ENCODE data around the gene UNC13B. TPM values are rescaled to one million over a fixed set of nuclear protein-coding genes. Genes with fewer than 3 reads are reported as not detected.

UNC13B gene
- total RNA-seq, 1 donor from 2014 or later: 39.9 TPM

DNA sequence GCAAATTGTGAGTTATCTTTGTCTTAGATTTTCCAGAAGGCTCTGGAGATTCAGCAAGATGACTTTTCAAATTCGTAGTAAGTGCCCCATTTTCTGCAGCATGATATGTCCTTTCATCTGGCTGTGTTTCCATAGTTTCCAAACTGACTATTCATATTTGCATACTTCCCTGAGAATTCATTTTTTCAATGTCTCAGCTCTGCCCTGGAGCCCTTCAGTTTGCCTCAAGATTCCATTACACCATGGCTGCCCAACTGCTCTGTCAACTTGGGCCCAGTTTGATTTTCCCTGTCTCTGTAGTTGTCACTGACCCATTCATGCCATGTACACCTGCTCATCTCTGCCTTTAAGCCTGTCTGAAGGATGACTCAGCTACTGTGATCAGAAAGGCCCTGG lies 233.9 kb downstream of the UNC13B start:
- TF ChIP-seq CTCF (IDR thresholded peaks at IDR 0.05; ENCODE audit: unreplicated experiment): no peak
- peak overlapping the region; percentile 44 for H3K4me3 Mint-ChIP-seq (ENCODE audit: unreplicated experiment)
- no peaks in the 10 kb centered on the region for H3K9me3 Mint-ChIP-seq (ENCODE audit: unreplicated experiment)
- peaks cover 50% of the 10 kb centered on the region for H3K36me3 Mint-ChIP-seq (ENCODE audit: low read depth, unreplicated experiment)
- no peak overlapping the region for H3K27ac Mint-ChIP-seq (ENCODE audit: unreplicated experiment)
- H3K27me3 Mint-ChIP-seq (ENCODE audit: unreplicated experiment): peaks cover 9% of the 10 kb centered on the region
- peaks cover 22% of the 10 kb centered on the region for H3K4me1 Mint-ChIP-seq (ENCODE audit: unreplicated experiment)
- DNase-seq (ENCODE audit: low spot score): no peak

GRCh38 chr9:35396560-35397215 lies 234.9 kb downstream of the UNC13B start:
- TF ChIP-seq CTCF (IDR thresholded peaks at IDR 0.05; ENCODE audit: unreplicated experiment): no peak
- Mint-ChIP-seq H3K27ac (ENCODE audit: unreplicated experiment) (no peak overlapping the region), H3K4me1 (ENCODE audit: unreplicated experiment) (peaks cover 15% of the 10 kb centered on the region), H3K27me3 (ENCODE audit: unreplicated experiment) (peaks cover 9% of the 10 kb centered on the region), H3K9me3 (ENCODE audit: unreplicated experiment) (no peaks in the 10 kb centered on the region), H3K4me3 (ENCODE audit: unreplicated experiment) (no peak overlapping the region), H3K36me3 (ENCODE audit: low read depth, unreplicated experiment) (peaks cover 49% of the 10 kb centered on the region)
- DNase-seq (ENCODE audit: low spot score): no peak

DNA sequence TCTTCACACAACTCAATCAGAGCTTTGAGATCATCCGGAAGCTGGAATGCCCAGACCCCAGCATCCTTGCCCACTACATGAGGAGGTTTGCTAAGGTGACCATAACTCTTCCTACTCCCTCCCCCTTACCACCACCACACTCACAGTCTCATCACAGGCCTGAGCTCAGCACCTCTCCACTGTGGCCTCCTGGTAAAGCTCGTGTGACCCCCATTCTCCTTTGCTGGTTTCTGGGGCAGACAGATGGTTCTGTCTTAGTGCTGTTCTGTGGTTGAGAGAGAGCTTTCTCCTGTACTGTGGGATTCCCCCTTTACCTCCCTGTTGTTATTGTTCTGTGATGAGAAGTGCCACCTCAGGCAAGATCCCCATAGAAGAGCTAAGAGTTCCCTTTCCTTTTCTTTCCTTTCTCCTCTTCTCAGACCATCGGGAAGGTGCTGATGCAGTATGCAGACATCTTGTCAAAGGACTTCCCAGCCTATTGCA lies 235.4 kb downstream of the UNC13B start:
- H3K4me3 Mint-ChIP-seq (ENCODE audit: unreplicated experiment): peak overlapping the region; percentile 16
- no peaks in the 10 kb centered on the region for H3K9me3 Mint-ChIP-seq (ENCODE audit: unreplicated experiment)
- no peak for DNase-seq (ENCODE audit: low spot score)
- TF ChIP-seq CTCF (IDR thresholded peaks at IDR 0.05; ENCODE audit: unreplicated experiment): no peak
- peaks cover 52% of the 10 kb centered on the region for H3K36me3 Mint-ChIP-seq (ENCODE audit: low read depth, unreplicated experiment)
- H3K27ac Mint-ChIP-seq (ENCODE audit: unreplicated experiment): no peak overlapping the region
- H3K4me1 Mint-ChIP-seq (ENCODE audit: unreplicated experiment): peaks cover 15% of the 10 kb centered on the region
- H3K27me3 Mint-ChIP-seq (ENCODE audit: unreplicated experiment): peaks cover 9% of the 10 kb centered on the region

DNA sequence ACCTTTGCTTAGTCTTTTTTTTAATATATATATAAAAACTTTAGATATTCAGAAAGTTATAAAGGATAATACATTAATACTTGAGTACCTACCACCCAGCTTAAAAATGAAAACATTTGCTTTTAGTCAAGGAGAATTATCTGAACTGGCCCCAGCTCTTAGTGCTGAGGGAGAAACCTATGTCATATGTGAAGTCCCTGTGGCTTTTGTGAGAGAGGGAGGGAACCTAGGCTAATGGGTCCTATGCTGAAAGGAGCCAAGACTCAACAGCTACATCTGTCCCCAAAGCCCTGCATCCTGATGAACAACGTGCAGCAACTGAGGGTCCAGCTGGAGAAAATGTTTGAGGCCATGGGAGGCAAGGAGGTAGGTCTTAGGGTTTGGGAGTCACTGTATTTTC lies 236.1 kb downstream of the UNC13B start:
- Mint-ChIP-seq H3K36me3 (ENCODE audit: low read depth, unreplicated experiment) (peaks cover 51% of the 10 kb centered on the region), H3K9me3 (ENCODE audit: unreplicated experiment) (no peaks in the 10 kb centered on the region), H3K27ac (ENCODE audit: unreplicated experiment) (no peak overlapping the region)

More for the DNA sequence above, 236.1 kb downstream of the UNC13B start:
- DNase-seq (ENCODE audit: low spot score): no peak
- H3K4me1 Mint-ChIP-seq (ENCODE audit: unreplicated experiment): peaks cover 15% of the 10 kb centered on the region
- TF ChIP-seq CTCF (IDR thresholded peaks at IDR 0.05; ENCODE audit: unreplicated experiment): no peak
- H3K27me3 Mint-ChIP-seq (ENCODE audit: unreplicated experiment): peaks cover 9% of the 10 kb centered on the region
- no peak overlapping the region for H3K4me3 Mint-ChIP-seq (ENCODE audit: unreplicated experiment)

Data from endothelial cell (in vitro differentiated cells).